Measurements from ENCODE around the gene SKIC8. TPM values are rescaled to one million over a fixed set of nuclear protein-coding genes. Genes with fewer than 3 reads are reported as not detected.

Gene SKIC8
- total and polyA plus RNA-seq, 2 experiments from 2014 or later, result 52.6 to 70.6 TPM

- H2AFZ ChIP-seq, result no peak overlapping the region
- H3K36me3 ChIP-seq (ENCODE audit: low read depth), result no peaks in the 10 kb centered on the region
- TF ChIP-seq EZH2 (IDR thresholded peaks at IDR 0.05; ENCODE audit: insufficient read depth, poor library complexity, severe bottlenecking) (no peak), EZH2phosphoT487 (IDR thresholded peaks at IDR 0.05; ENCODE audit: insufficient read depth, low read depth) (no peak)
- no peaks in the 10 kb centered on the region for H4K20me1 ChIP-seq (ENCODE audit: insufficient read depth)
- no peak overlapping the region for H3K4me2 ChIP-seq (ENCODE audit: unreplicated experiment)
- H3K9me3 ChIP-seq (ENCODE audit: low read depth), result no peaks in the 10 kb centered on the region
- H3F3A ChIP-seq (ENCODE audit: insufficient read depth), result no peaks in the 10 kb centered on the region
- no peaks in the 10 kb centered on the region for H3K9me2 ChIP-seq (ENCODE audit: insufficient read depth)
- H3K4me3 ChIP-seq, result no peak overlapping the region
- peaks cover 18% of the 10 kb centered on the region for H3K27me3 ChIP-seq (replicated peaks; ENCODE audit: insufficient read depth)
- 60 to 67% methylated on average over 5 of the region's 5 CpGs for WGBS, 2 experiments (ENCODE audit: low coverage in 1 of 2, low lambda C conversion rate in 2 of 2, missing lambda C conversion rate in 2 of 2)
- no peak overlapping the region for H3K9ac ChIP-seq
- DNase-seq, result no peak
- in situ Hi-C loops (cut with MboI), result loop anchor here (5.0 to 10.0 kb wide), 2 partner anchors 128 to 275 kb away; no protein-coding TSS in a partner anchor
- H3K79me2 ChIP-seq (ENCODE audit: insufficient read depth), result no peaks in the 10 kb centered on the region
- H3K27ac ChIP-seq, result no peak overlapping the region
- H3K4me1 ChIP-seq (ENCODE audit: insufficient read depth), result no peaks in the 10 kb centered on the region
Measured at GRCh38 chr15:78239811-78240210, 59.6 kb downstream of the SKIC8 start.

DNA sequence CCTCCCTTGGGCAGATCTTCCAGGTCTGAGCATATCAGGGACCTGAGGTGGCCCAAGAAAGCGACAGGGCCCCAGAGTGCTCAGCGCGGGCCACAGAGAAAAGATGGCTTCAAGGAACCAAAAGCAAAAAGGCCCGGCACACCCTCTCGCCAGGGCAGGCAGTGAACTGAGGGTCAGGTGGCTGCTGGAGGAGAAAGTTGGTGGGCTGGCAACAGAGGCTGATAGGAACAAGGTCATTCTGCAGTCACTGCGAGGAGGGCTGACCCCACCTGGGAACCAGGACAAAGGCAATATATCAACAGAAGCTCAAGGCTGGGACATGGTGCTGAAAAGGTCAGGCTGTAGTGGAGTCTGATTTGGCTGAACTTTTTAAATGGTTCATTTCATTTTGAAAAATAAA is 62.3 kb downstream of the SKIC8 start:
- Histone ChIP-seq H3K9me3 (ENCODE audit: low read depth) (no peaks in the 10 kb centered on the region), H2AFZ (no peak overlapping the region), H3K9ac (no peak overlapping the region), H3K4me1 (ENCODE audit: insufficient read depth) (no peaks in the 10 kb centered on the region), H3K9me2 (ENCODE audit: insufficient read depth) (no peaks in the 10 kb centered on the region), H3K27ac (no peak overlapping the region), H3F3A (ENCODE audit: insufficient read depth) (no peaks in the 10 kb centered on the region), H3K36me3 (ENCODE audit: low read depth) (no peaks in the 10 kb centered on the region), H4K20me1 (ENCODE audit: insufficient read depth) (no peaks in the 10 kb centered on the region), H3K27me3 (replicated peaks; ENCODE audit: insufficient read depth) (peaks cover 30% of the 10 kb centered on the region), H3K4me2 (ENCODE audit: unreplicated experiment) (no peak overlapping the region), H3K4me3 (no peak overlapping the region), H3K79me2 (ENCODE audit: insufficient read depth) (no peaks in the 10 kb centered on the region)
- WGBS, 2 experiments (ENCODE audit: low coverage in 1 of 2, low lambda C conversion rate in 2 of 2, missing lambda C conversion rate in 2 of 2), result 61 to 70% methylated on average over 6 of the region's 6 CpGs
- TF ChIP-seq EZH2phosphoT487 (IDR thresholded peaks at IDR 0.05; ENCODE audit: insufficient read depth, low read depth) (no peak), EZH2 (IDR thresholded peaks at IDR 0.05; ENCODE audit: insufficient read depth, poor library complexity, severe bottlenecking) (no peak)
- DNase-seq, result no peak
- in situ Hi-C loops (cut with MboI), result loop anchor here (10.0 kb wide), 1 partner anchor 272 kb away; no protein-coding TSS in a partner anchor

DNA sequence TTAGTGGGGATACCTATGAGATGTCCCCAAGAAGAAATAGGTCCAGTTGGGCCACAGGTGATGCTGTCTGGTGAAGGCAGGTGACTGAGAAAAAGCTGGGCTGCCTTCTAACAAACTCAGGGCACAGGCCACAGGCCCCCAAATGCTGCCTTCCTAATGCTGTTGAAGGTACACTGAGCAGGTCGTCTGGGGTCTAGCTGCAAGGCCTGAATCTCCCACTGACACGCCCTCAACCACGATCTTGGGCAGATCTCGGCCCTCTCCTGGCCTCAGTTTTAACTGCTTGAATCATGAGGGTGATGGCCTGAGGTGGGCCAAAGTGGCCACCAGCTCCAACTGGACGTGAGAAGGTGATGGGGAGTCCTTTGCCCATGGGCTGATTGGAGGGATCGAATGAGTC is 62.9 kb downstream of the SKIC8 start:
- WGBS, 2 experiments (ENCODE audit: low coverage in 1 of 2, low lambda C conversion rate in 2 of 2, missing lambda C conversion rate in 2 of 2), result 89 to 90% methylated on average over 6 of the region's 6 CpGs
- Histone ChIP-seq H3K9me2 (ENCODE audit: insufficient read depth) (no peaks in the 10 kb centered on the region), H3K4me1 (ENCODE audit: insufficient read depth) (no peaks in the 10 kb centered on the region), H3K79me2 (ENCODE audit: insufficient read depth) (no peaks in the 10 kb centered on the region), H3K9ac (no peak overlapping the region), H3K27me3 (replicated peaks; ENCODE audit: insufficient read depth) (peaks cover 30% of the 10 kb centered on the region), H3K36me3 (ENCODE audit: low read depth) (no peaks in the 10 kb centered on the region), H3K4me2 (ENCODE audit: unreplicated experiment) (no peak overlapping the region), H3K27ac (no peak overlapping the region), H3K4me3 (no peak overlapping the region), H2AFZ (no peak overlapping the region), H3F3A (ENCODE audit: insufficient read depth) (no peaks in the 10 kb centered on the region), H3K9me3 (ENCODE audit: low read depth) (no peaks in the 10 kb centered on the region), H4K20me1 (ENCODE audit: insufficient read depth) (no peaks in the 10 kb centered on the region)
- TF ChIP-seq EZH2 (IDR thresholded peaks at IDR 0.05; ENCODE audit: insufficient read depth, poor library complexity, severe bottlenecking) (no peak), EZH2phosphoT487 (IDR thresholded peaks at IDR 0.05; ENCODE audit: insufficient read depth, low read depth) (no peak)
- DNase-seq, result no peak
- in situ Hi-C loops (cut with MboI), result loop anchor here (10.0 kb wide), 1 partner anchor 272 kb away; no protein-coding TSS in a partner anchor

- TF ChIP-seq EZH2phosphoT487 (IDR thresholded peaks at IDR 0.05; ENCODE audit: insufficient read depth, low read depth) (no peak), EZH2 (IDR thresholded peaks at IDR 0.05; ENCODE audit: insufficient read depth, poor library complexity, severe bottlenecking) (no peak)
- WGBS, 2 experiments (ENCODE audit: low coverage in 1 of 2, low lambda C conversion rate in 2 of 2, missing lambda C conversion rate in 2 of 2), result 72 to 75% methylated on average over 6 of the region's 6 CpGs
- no peaks in the 10 kb centered on the region for H4K20me1 ChIP-seq (ENCODE audit: insufficient read depth)
- in situ Hi-C loops (cut with MboI), result loop anchor here (10.0 kb wide), 1 partner anchor 270 kb away; no protein-coding TSS in a partner anchor
- no peak within 1 kb of the TSS for H3K4me3 ChIP-seq
- H3F3A ChIP-seq (ENCODE audit: insufficient read depth), result no peaks in the 10 kb centered on the region
- H3K36me3 ChIP-seq (ENCODE audit: low read depth), result no peaks in the 10 kb centered on the region
- no peak within 1 kb of the TSS for H2AFZ ChIP-seq
- peaks cover 30% of the 10 kb centered on the region for H3K27me3 ChIP-seq (replicated peaks; ENCODE audit: insufficient read depth)
- DNase-seq, result no peak
- no peak within 1 kb of the TSS for H3K4me2 ChIP-seq (ENCODE audit: unreplicated experiment)
- no peak within 1 kb of the TSS for H3K27ac ChIP-seq
- no peaks in the 10 kb centered on the region for H3K79me2 ChIP-seq (ENCODE audit: insufficient read depth)
- H3K9me3 ChIP-seq (ENCODE audit: low read depth), result no peaks in the 10 kb centered on the region
- H3K4me1 ChIP-seq (ENCODE audit: insufficient read depth), result no peaks in the 10 kb centered on the region
- H3K9ac ChIP-seq, result no peak within 1 kb of the TSS
- H3K9me2 ChIP-seq (ENCODE audit: insufficient read depth), result no peaks in the 10 kb centered on the region
Measured at GRCh38 chr15:78234515-78235040, 64.8 kb downstream of the SKIC8 start, which contains the start of gene ACSBG1. Gene ACSBG1 (minus strand): TSS chr15:78234565. CDS start chr15:78234501, 64 bp downstream.

Data from GM23248 (cell line).